ENCODE measurements around the gene FUT7.

GRCh38 chr9:136995362-136995761 is 36.5 kb downstream of the FUT7 start:
- no peak for TF ChIP-seq TAF1 (IDR thresholded peaks at IDR 0.05; ENCODE audit: low read depth, low read length)
- no peak for TF ChIP-seq POLR2A (IDR thresholded peaks at IDR 0.05; ENCODE audit: low read depth, low read length)
- no peak for TF ChIP-seq POLR2AphosphoS5 (IDR thresholded peaks at IDR 0.05; ENCODE audit: low read depth, low read length)
- no peak for TF ChIP-seq PAX5 (IDR thresholded peaks at IDR 0.05; ENCODE audit: insufficient read depth, low read length, severe bottlenecking)
- TF ChIP-seq SPI1 (IDR thresholded peaks at IDR 0.05; ENCODE audit: low read depth, low read length): no peak

Data from GM12891 (cell line).